ENCODE data around the gene C2CD2.
A peak's percentile ranks its signal among the peaks of the same experiment; 100 is the strongest.

Gene C2CD2

DNA sequence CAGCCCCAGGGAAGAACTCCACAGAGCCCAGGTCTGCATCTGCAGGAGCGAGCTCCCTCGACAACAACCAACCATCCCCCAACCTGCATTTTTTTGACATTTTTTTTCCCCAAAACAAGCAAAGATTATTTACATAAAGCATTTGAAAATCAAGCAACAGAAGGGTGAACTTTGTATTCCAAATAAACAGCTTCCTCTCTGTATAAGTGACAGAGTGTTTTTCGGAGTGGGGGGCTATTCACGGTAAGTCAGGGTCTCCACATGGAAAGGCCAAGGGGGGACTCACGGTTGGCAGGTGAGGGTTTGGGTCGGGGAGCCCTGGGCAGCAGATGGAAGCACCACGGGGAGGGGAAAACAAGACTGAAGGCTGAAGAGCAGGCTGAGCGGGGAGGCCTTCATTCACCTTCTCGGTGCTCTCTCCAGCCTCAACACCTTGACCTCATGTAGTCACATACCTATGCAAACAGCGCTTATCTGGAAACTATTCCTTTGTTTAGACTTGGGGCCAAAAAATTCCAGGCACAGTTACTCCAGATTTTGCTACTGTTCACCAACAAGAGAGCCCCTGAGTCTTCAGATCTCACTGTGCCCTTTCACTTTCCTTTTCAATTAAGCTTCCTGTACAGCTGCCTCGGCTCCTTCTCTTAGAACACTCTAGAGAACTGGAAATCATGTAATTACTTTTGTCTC lies 27.6 kb downstream of the C2CD2 start:
- Histone ChIP-seq H3K9me3 (ENCODE audit: low read length) (no peaks in the 10 kb centered on the region), H3K4me3 (ENCODE audit: low read depth, low read length, poor library complexity, severe bottlenecking) (peak overlapping the region; percentile 55), H2AFZ (ENCODE audit: low read length) (peak overlapping the region; percentile 10), H3K79me2 (ENCODE audit: insufficient read depth, low read length) (no peaks in the 10 kb centered on the region), H3K4me2 (ENCODE audit: low read length) (peak overlapping the region; percentile 76), H3F3A (ENCODE audit: insufficient read depth, low read length) (no peaks in the 10 kb centered on the region), H3K27ac (ENCODE audit: low read depth, low read length, poor library complexity, severe bottlenecking) (peak overlapping the region; percentile 72), H3K36me3 (ENCODE audit: insufficient read depth, low read length) (no peaks in the 10 kb centered on the region), H3K4me1 (ENCODE audit: insufficient read depth, low read length, severe bottlenecking) (peaks cover 81% of the 10 kb centered on the region), H4K20me1 (ENCODE audit: insufficient read depth, low read length) (no peaks in the 10 kb centered on the region), H3K9me2 (ENCODE audit: low read depth, low read length) (no peaks in the 10 kb centered on the region), H3K9ac (ENCODE audit: low read length) (peak overlapping the region; percentile 63), H3K27me3 (ENCODE audit: insufficient read depth, low read length) (no peaks in the 10 kb centered on the region)
- TF ChIP-seq, protein P1, sequence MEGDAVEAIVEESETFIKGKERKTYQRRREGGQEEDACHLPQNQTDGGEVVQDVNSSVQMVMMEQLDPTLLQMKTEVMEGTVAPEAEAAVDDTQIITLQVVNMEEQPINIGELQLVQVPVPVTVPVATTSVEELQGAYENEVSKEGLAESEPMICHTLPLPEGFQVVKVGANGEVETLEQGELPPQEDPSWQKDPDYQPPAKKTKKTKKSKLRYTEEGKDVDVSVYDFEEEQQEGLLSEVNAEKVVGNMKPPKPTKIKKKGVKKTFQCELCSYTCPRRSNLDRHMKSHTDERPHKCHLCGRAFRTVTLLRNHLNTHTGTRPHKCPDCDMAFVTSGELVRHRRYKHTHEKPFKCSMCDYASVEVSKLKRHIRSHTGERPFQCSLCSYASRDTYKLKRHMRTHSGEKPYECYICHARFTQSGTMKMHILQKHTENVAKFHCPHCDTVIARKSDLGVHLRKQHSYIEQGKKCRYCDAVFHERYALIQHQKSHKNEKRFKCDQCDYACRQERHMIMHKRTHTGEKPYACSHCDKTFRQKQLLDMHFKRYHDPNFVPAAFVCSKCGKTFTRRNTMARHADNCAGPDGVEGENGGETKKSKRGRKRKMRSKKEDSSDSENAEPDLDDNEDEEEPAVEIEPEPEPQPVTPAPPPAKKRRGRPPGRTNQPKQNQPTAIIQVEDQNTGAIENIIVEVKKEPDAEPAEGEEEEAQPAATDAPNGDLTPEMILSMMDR (IDR thresholded peaks at IDR 0.05; ENCODE audit: low read length), result no peak
- no peak for TF ChIP-seq EZH2 (IDR thresholded peaks at IDR 0.05; ENCODE audit: borderline replicate concordance, low read length)

DNA sequence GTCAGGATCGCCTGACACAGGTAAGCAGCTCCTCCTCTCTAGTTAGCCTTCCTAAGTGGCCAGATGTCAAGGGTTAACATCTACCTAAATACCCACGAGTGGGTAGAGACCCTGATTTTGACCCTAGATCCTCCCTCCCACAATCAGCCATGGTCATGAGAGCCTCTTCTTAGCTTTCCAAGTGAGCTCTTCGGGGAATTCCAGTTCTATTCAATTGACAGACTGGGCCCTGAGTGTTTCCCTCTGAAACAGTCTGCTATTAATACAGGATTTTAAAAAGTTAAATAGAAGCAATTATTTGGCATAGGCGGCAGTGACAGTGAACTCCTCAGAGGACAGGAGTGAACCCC lies 28.1 kb downstream of the C2CD2 start:
- Histone ChIP-seq H3K27ac (ENCODE audit: low read depth, low read length, poor library complexity, severe bottlenecking) (peak overlapping the region; percentile 72), H3K9ac (ENCODE audit: low read length) (peak overlapping the region; percentile 63), H3F3A (ENCODE audit: insufficient read depth, low read length) (no peaks in the 10 kb centered on the region), H2AFZ (ENCODE audit: low read length) (peak overlapping the region; percentile 10; the same call in 1 of the 2 replicates), H3K36me3 (ENCODE audit: insufficient read depth, low read length) (no peaks in the 10 kb centered on the region), H4K20me1 (ENCODE audit: insufficient read depth, low read length) (no peaks in the 10 kb centered on the region), H3K9me2 (ENCODE audit: low read depth, low read length) (no peaks in the 10 kb centered on the region), H3K9me3 (ENCODE audit: low read length) (no peaks in the 10 kb centered on the region), H3K79me2 (ENCODE audit: insufficient read depth, low read length) (no peaks in the 10 kb centered on the region), H3K4me3 (ENCODE audit: low read depth, low read length, poor library complexity, severe bottlenecking) (peak overlapping the region; percentile 55), H3K4me1 (ENCODE audit: insufficient read depth, low read length, severe bottlenecking) (peaks cover 80% of the 10 kb centered on the region), H3K27me3 (ENCODE audit: insufficient read depth, low read length) (no peaks in the 10 kb centered on the region), H3K4me2 (ENCODE audit: low read length) (peak overlapping the region; percentile 76)
- no peak for TF ChIP-seq EZH2 (IDR thresholded peaks at IDR 0.05; ENCODE audit: borderline replicate concordance, low read length)

DNA sequence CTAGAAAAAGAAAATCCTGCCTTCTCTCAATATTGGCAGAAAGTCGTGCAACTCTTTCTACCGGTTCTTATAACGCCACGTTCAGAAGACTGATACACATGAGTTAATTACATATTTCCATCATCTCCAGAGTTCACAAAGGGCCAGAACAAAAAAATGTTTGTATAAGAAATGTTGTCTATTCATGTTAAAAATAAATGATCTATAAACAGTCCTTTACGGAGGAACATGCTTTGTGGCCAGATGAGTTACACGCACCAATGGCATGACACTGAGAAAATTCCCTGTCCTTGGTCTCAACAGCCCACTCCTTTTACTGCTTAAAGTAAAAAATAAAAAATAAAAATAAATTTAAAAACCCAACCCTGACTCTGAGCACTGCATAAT lies 29.5 kb downstream of the C2CD2 start:
- Histone ChIP-seq H3K4me1 (ENCODE audit: insufficient read depth, low read length, severe bottlenecking) (peaks cover 67% of the 10 kb centered on the region), H3K27me3 (ENCODE audit: insufficient read depth, low read length) (no peaks in the 10 kb centered on the region), H3K27ac (ENCODE audit: low read depth, low read length, poor library complexity, severe bottlenecking) (no peak overlapping the region), H3K9me2 (ENCODE audit: low read depth, low read length) (no peaks in the 10 kb centered on the region), H3K36me3 (ENCODE audit: insufficient read depth, low read length) (no peaks in the 10 kb centered on the region), H3K79me2 (ENCODE audit: insufficient read depth, low read length) (no peaks in the 10 kb centered on the region), H2AFZ (ENCODE audit: low read length) (no peak overlapping the region), H3K4me2 (ENCODE audit: low read length) (no peak overlapping the region), H3K9ac (ENCODE audit: low read length) (no peak overlapping the region), H3K4me3 (ENCODE audit: low read depth, low read length, poor library complexity, severe bottlenecking) (no peak overlapping the region), H4K20me1 (ENCODE audit: insufficient read depth, low read length) (no peaks in the 10 kb centered on the region), H3K9me3 (ENCODE audit: low read length) (no peaks in the 10 kb centered on the region), H3F3A (ENCODE audit: insufficient read depth, low read length) (no peaks in the 10 kb centered on the region)
- TF ChIP-seq, protein P1 (IDR thresholded peaks at IDR 0.05; ENCODE audit: low read length), result no peak
- TF ChIP-seq EZH2 (IDR thresholded peaks at IDR 0.05; ENCODE audit: borderline replicate concordance, low read length), result no peak
